Cardiac septum (tissue), 1 donor: Measurements from ENCODE around the gene SUPT20H. TPM values are rescaled to one million over a fixed set of nuclear protein-coding genes. Genes with fewer than 3 reads are reported as not detected.

Source experiments
- DNase-seq: peaks from one replicate; pipeline ENCODE4 v3.0.0-alpha.2; 2020; ENCODE audit warnings: low spot score
- intact Hi-C: fragments of 100-400 bp; cut with DNase I; formaldehyde crosslinking; loops from one replicate; pipeline ENCODE4 v1.14.0; 2022
- long read RNA-seq: library from polyadenylated mRNA; unstranded; transcript quantifications from one replicate; pipeline ENCODE4 v2.0.0, GENCODE V29; 2021
- total RNA-seq: library from RNA; stranded (reverse); fragmentation: NEBNext Ultra II Directional; extraction: Animal tissue kit (Norgen Biotek cat#: 25700); gene quantifications from one replicate; pipeline ENCODE4 v1.2.1, GENCODE V29; 2021
- donor health status: DM: no; HTN: no; CAD: no.

SUPT20H gene
- total RNA-seq: 28.3 TPM
- long read RNA-seq, transcript SUPT20H-201 (26 exons, 2,739 nt): major isoform, 5 of 22 reads
- long read RNA-seq, partial matches to known transcripts: 3 of 22 reads
- long read RNA-seq, other reads (novel, unspliced or antisense): 14 of 22 reads

DNA sequence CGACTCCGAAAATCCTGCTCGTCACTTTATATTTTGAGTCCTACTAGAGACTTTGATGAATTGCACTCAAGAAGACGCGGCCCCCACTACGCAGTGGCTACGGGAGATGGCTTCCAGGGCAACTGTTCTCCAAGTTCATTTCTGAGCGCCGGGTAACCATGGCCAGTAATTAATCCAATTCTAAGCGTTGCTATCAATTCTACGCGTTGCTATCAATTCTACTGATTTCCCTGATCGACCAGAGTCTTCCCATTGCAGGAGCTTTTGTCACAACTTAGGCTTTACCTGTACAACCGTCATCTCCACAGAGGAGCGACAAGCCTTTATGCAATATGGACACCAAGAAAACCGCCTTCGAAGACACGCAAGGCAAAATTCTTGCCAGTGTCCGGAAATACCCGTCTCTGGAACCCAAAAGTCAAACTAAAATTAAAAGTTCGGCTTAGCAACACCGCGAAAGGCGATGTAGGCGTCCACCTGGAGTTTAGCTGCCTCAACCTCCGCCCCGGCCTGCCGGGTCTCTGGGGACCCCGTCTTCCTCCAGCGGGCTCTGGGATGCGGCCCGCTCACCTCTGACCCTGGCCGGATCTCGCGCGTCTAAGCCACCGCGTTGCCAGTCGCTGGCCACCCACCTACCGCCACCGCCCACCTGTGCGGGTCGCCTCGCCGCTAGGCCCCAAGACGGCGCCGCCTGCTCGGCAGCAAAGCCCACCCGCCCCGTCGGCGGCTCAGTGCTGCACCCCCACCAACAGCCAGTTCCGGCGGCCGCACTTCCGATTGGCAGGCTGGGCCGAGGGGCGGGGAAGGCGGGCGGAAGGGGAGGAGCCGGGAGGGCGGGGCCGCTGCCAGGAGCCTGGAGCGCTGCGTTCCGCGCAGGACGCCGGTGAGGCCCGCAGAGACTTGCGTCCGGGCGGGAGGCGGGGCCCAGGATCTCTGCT is at the start of gene SUPT20H:
Gene SUPT20H, minus strand, starts transcription at position 779 of the 938 bp plus-strand sequence. CDS start 8,198 bp downstream, outside the sequence.
- peak; percentile 98 for DNase-seq
- intact Hi-C loops: no loop called here

DNA sequence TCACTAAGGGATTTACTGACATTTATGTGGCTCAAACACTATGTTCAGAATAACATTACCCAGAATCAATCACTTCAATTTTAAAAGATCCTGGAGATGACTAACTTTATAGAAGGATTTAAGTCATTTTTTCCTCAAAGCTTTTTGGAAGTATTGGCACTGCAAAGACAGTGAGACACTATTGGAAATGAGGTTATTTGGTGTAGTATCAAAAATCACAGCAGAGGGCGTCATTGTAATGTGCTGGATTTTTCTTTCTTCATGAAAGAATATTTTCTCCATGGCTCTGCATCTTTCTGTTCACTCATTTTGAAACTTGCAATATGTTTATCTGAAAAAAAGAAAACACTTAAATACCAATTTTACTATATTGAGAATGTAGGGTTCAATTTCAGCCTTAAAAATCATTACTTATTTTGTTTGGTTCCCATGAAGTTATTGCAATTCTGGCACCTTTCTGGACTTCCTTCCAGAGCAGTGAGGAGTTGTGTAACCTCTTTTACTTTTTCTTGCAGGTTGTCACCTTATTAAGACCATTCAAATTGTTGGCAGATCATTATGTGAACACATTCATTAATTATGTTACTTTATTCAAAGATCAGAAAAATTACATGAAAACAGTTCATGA is 49.7 kb upstream of the SUPT20H start:
- intact Hi-C loops: loop anchor here (2.0 kb wide), 1 partner anchor 494 kb away; no protein-coding TSS in a partner anchor
- DNase-seq: no peak

DNA sequence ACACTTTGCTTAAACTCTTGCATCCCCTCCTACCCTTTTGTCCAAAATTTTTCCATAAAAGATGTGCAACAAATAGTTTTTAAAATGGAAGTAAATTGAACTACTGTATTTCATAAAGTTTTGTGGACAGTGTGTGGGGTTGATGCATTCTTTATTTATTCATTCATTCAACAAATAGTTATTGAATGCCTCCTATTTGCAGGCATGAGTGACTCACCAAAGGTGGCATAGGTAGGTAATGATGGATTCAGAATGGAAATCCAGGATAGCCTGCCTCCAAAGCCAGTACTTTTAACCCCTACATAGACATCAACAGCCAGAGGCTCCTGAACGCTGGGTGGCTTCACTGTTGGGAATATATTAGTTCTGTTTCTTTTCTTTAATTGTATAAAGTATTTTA is 48.4 kb upstream of the SUPT20H start:
- no peak for DNase-seq
- intact Hi-C loops: loop anchor here (2.0 kb wide), 1 partner anchor 495 kb away; no protein-coding TSS in a partner anchor

GRCh38 chr13:37107456-37107855 is 48.0 kb upstream of the SUPT20H start:
- no peak for DNase-seq
- intact Hi-C loops: no loop called here

- intact Hi-C loops: no loop called here
Measured at GRCh38 chr13:37106642-37107041, 47.2 kb upstream of the SUPT20H start.

GRCh38 chr13:37105251-37105714 is 45.8 kb upstream of the SUPT20H start, which contains the start of gene CSNK1A1L:
Gene CSNK1A1L (minus strand): TSS chr13:37105664. CDS start chr13:37105256, 408 bp downstream.
- DNase-seq: no peak
- intact Hi-C loops: no loop called here

More at GRCh38 chr13:37106642-37107041, 47.2 kb upstream of the SUPT20H start:
- no peak for DNase-seq

- DNase-seq: no peak
- intact Hi-C loops: no loop called here
Measured at GRCh38 chr13:37102896-37103295, 43.4 kb upstream of the SUPT20H start.

GRCh38 chr13:37101201-37101600 is 41.7 kb upstream of the SUPT20H start:
- intact Hi-C loops: no loop called here
- no peak for DNase-seq

DNA sequence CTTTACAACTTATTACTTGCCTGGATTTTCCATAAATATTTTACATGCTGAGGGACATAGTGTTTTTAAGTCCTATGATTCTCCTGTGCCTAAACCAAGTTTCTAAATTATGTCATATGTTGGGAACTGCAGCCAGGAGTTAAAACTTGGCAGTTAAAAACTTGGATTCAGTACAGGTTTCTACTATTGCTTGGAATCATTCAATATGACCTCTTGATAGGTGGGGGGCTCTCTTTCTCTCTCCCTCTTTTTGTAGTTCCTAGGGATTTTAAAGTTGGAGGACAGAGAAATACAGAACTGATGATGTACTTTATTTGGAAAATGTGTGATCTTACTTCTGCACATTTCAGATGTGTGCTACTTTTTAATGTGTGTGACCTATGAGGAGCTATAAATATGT is 41.2 kb upstream of the SUPT20H start:
- intact Hi-C loops: no loop called here
- DNase-seq: no peak

DNA sequence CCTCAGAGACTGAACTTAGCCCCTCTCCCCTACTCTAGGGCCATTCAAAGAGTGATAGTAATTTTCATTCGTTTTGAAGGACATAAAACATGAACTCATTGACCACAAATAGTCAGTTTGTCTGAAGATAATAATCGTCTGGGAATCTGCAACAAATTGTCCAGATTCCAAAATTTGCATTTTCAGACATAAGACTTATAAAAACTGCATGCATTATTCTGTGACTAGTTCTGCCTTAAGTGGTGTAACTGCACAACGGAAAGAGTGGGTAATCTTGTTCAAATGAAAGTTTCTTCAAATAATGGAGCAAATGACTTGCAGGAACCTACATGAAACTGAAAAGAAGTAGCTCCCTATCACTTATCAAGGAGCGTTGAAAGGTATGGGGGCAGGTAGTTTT is 37.6 kb upstream of the SUPT20H start:
- intact Hi-C loops: no loop called here
- no peak for DNase-seq

DNA sequence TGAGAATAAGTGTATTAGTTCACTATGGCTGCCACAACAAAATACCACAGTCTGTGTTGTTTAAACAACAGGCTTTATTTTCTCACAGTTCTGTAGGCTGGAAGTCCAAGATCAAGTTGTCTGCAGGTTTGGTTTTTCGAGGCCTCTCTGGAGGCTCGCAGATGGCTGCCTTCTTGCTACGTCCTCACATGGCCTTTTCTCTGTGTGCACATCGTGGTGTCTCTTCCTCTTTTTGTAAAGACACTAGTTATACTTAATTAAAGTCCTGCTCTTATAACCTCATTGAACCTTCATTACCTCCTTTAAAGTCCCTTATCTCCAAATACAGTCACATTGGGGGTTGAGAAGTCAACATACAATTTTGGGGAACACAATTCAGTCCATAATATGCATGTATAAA is 35.4 kb upstream of the SUPT20H start:
- intact Hi-C loops: no loop called here
- DNase-seq: no peak

DNA sequence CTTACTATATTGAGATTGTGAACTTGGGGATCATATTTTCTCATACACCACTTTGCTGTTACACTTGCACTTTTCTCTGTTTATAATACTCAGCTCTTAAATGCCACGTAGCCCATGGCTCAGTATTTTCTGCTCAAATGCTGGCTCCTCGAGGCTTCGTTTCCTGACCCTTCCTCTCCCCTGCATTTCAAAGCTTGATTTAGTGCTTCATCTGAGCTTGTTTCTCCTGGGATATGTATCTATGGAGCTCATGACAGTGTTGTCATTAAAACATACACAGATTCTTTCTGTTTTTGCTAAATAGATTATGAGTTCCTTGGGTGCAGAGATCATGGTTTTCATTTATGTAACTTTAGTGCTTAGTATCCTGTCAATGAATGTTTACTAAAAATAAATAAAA is 34.6 kb upstream of the SUPT20H start:
- no peak for DNase-seq
- intact Hi-C loops: no loop called here

GRCh38 chr13:37091835-37092234 is 32.3 kb upstream of the SUPT20H start:
- no peak for DNase-seq
- intact Hi-C loops: no loop called here

DNA sequence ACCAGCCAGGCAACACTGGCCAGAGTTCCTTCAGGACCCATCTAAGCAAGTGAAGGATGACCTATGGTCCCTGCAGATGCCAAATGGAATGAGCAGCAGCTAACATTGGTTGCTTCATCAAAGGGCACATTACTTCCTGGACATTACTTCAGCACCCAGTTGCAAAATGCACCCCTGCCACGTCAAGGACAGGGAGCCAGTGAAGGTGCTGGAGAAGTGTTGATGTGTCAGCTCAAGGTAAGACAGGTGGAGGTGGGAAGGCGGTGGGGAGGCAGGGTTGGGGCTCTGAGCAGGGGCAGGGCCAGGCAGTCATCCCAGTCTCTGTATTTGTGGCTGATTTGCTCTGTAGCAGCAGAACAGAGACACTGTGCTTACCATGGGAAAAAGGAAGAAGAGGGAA is 31.4 kb upstream of the SUPT20H start:
- intact Hi-C loops: no loop called here
- peak; percentile 89 for DNase-seq

DNA sequence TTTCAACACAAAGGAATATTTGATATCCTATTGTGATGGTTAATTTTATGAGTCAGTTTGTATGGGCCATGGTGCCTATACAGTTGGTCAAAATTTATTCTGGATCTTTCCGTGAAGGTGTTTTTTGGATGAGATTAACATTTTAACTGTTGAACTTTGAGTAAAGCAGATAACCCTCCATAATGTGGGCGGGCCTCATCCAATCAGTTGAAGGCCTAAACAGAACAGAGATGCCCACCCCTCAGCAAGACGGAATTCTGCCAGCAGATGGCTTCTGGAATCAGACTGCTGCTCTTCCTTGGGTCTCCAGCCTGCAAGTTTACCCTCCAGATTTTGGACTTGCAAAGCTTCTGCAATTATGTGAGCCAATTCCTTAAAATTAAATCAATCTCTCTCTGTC is 30.0 kb upstream of the SUPT20H start:
- intact Hi-C loops: no loop called here
- DNase-seq: no peak

- intact Hi-C loops: no loop called here
- DNase-seq: no peak
Measured at GRCh38 chr13:37087486-37087885, 28.0 kb upstream of the SUPT20H start.

- intact Hi-C loops: no loop called here
Measured at GRCh38 chr13:37085606-37086005, 26.1 kb upstream of the SUPT20H start.

GRCh38 chr13:37076818-37077217 is 17.3 kb upstream of the SUPT20H start:
- DNase-seq: no peak
- intact Hi-C loops: no loop called here

More at GRCh38 chr13:37085606-37086005, 26.1 kb upstream of the SUPT20H start:
- no peak for DNase-seq

DNA sequence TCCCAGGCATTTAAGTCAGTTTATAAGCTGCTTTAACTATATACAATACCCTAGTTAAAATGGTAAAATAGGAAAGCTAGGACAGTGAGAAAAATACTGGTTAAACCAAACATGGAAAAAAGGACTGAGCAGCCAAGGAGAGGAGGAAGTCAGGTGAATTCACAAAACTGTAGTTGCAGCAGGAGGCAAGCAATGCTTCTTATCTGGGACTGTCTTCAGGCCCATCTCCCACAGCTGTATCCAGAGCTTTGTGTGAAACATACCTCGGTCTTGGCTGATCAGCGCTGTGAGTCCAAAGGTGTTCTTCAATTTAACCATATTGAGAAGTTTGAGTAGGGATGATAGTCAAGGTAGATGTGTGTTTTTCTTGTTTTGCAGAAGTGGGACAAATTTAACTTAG is 15.7 kb upstream of the SUPT20H start:
- no peak for DNase-seq
- intact Hi-C loops: no loop called here

- intact Hi-C loops: loop anchor here (5.0 kb wide), 1 partner anchor 528 kb away; no protein-coding TSS in a partner anchor
Measured at GRCh38 chr13:37074703-37075102, 15.2 kb upstream of the SUPT20H start.

More at GRCh38 chr13:37074703-37075102, 15.2 kb upstream of the SUPT20H start:
- no peak for DNase-seq
